Heart right ventricle (tissue), 16 donors: ENCODE results near the gene CCHCR1. TPM values are rescaled to one million over a fixed set of nuclear protein-coding genes. Genes with fewer than 3 reads are reported as not detected.

ENCODE experiments used
- ATAC-seq, 8 donors: fragments of 200-7000 bp; cut with Tn5 transposase; one replicate each; pipeline ENCODE4 v1.9.1; 2020; ENCODE audit warnings: mild to moderate bottlenecking in 8 of 8, moderate library complexity in 8 of 8, moderate number of reproducible peaks in 1 of 8
- DNase-seq, 2 donors: peaks; one replicate each; pipeline ENCODE4 v3.0.0-alpha.2; 2020
- H3K27ac ChIP-seq, 10 donors: fragments of 200-600 bp; sonication (generic) in 2 of 10; one replicate each; pipeline versions ENCODE4 v1.5.0 to v1.8.0; 2020 to 2022; ENCODE audit warnings: mild to moderate bottlenecking in 3 of 10
- H3K27me3 ChIP-seq, 7 donors: fragments of 200-600 bp; one replicate each; pipeline ENCODE4 v1.8.0; 2021 to 2022; ENCODE audit warnings: mild to moderate bottlenecking in 2 of 7
- H3K36me3 ChIP-seq, 9 donors: fragments of 200-600 bp; sonication (generic) in 1 of 9; one replicate each; pipeline versions ENCODE4 v1.5.0 to v1.8.0; 2020 to 2022; ENCODE audit warnings: mild to moderate bottlenecking in 2 of 9
- H3K4me1 ChIP-seq, 9 donors: fragments of 200-600 bp; sonication (generic) in 1 of 9; one replicate each; pipeline versions ENCODE4 v1.5.0 to v1.8.0; 2020 to 2022; ENCODE audit warnings: mild to moderate bottlenecking in 4 of 9
- H3K4me3 ChIP-seq, 10 donors: fragments of 200-600 bp; sonication (generic) in 2 of 10; one replicate each; pipeline versions ENCODE4 v1.5.0 to v1.8.0; 2020 to 2022; ENCODE audit warnings: mild to moderate bottlenecking in 7 of 10, moderate library complexity in 2 of 10
- H3K9me3 ChIP-seq, 11 donors: fragments of 200-600 bp in 10 of 11; sonication (generic) in 2 of 11; one replicate each; pipeline versions ENCODE4 v1.5.0 to v1.8.0; 2013 to 2022; ENCODE audit warnings: mild to moderate bottlenecking in 2 of 11, control low read depth in 1 of 11, moderate library complexity in 1 of 11
- CTCF ChIP-seq, 9 donors: fragments of 200-600 bp; sonication (generic) in 2 of 9; IDR thresholded peaks; one replicate each; pipeline versions ENCODE4 v1.5.0 to v1.8.0; 2021 to 2022; ENCODE audit warnings: antibody characterized with exemption in 9 of 9, mild to moderate bottlenecking in 5 of 9, moderate library complexity in 1 of 9
- WGBS, 2 donors: extraction: QIAGEN DNeasy Blood & Tissue Kit; methylation state at CpG; one replicate each; pipeline ENCODE4 v1.1.7; 2013; ENCODE audit warnings: inconsistent platforms in 1 of 2; 5-methylcytosine and 5-hydroxymethylcytosine counted together
- intact Hi-C, 10 donors: fragments of 100-400 bp; cut with DNase I; formaldehyde crosslinking; loops; one replicate each; pipeline versions ENCODE4 v1.11.1 to v1.14.2; 2022
- polyA plus RNA-seq, 2 donors: library from polyadenylated mRNA; stranded (reverse); fragments of 200-250 nt; gene quantifications; one replicate each; pipeline ENCODE4 v1.2.3, GENCODE V29; 2013
- total RNA-seq, 10 donors: library from RNA; stranded (reverse); fragmentation: NEBNext Ultra II Directional in 3 of 10; extraction: Animal tissue kit (Norgen Biotek cat#: 25700) in 3 of 10; gene quantifications; one replicate each; pipeline versions ENCODE4 v1.2.1 to v1.2.4, GENCODE V29; 2021 to 2023
- donor health status: Arrhythmogenic right ventricular cardiomyopathy.
- donor health status: ischemic (EF 13 %, LVEDD 7.1; RV severe dilation, severe dysfunction).
- donor health status: healthy with polysubstance abuse.
- donor health status: DM: no; HTN: yes; CAD: no.
- donor health status: DM: no; HTN: no; CAD: no.
- donor health status: ischemic (EF 25% LVEDD 6.9; RV normal size, moderate dysfunction).
- donor health status: ischemic (EF 25% LVEDD 5.7; RV mildly dilated, moderate dysfunction).
- donor health status: healthy.
- donor health status: DM: yes; HTN: yes; CAD: no.
- donor health status: Ischemic cardiomyopathy.
- donor health status: ischemic (EF 35%, LVEDD 5.7; RV mildly dilated, moderate dysfunction).
- donor health status: nonischemic (EF 11% LVEDD 7.7; RV severe dilation, severe dysfunction).
- donor health status: DM: yes; HTN: yes; CAD: no.
- donor health status: PGD.
- donor health status: ischemic (EF 29% LVEDD 5.4; RV normal size, mild dysfunction).
- donor health status: nonischemic (EF 23%, LVEDD 6.1; RV moderate dilation, normal function).

Gene CCHCR1
- total and polyA plus RNA-seq, 12 donors: 8.0 to 15.9 (median 11.2) TPM

GRCh38 chr6:31130751-31131150, 26.9 kb downstream of the CCHCR1 start:
- H3K4me1 ChIP-seq: peaks cover 8 to 24% (median 18%) of the 10 kb centered on the region in 9 donors
- H3K4me3 ChIP-seq: no peak overlapping the region
- intact Hi-C loops: loop anchor here in 3 of 10 donors (5.0 to 10.0 kb wide), 2 partner anchors 144 to 237 kb away; partner anchors contain the start of gene HLA-C (in 2 of the 3)
- TF ChIP-seq CTCF (IDR thresholded peaks at IDR 0.05): no peak
- no peak overlapping the region for H3K27ac ChIP-seq
- DNase-seq (no peak), ATAC-seq (no peak)
- H3K36me3 ChIP-seq: no peaks in the 10 kb centered on the region
- 96 to 97% methylated on average over 3 of the region's 3 CpGs for WGBS, 2 donors
- H3K9me3 ChIP-seq: no peaks in the 10 kb centered on the region
- no peaks in the 10 kb centered on the region for H3K27me3 ChIP-seq

GRCh38 chr6:31129130-31129529, 28.5 kb downstream of the CCHCR1 start:
- ATAC-seq (no peak), DNase-seq (no peak)
- intact Hi-C loops: no loop called here
- Histone ChIP-seq H3K27ac (no peak overlapping the region), H3K27me3 (no peaks in the 10 kb centered on the region), H3K36me3 (no peaks in the 10 kb centered on the region), H3K9me3 (no peaks in the 10 kb centered on the region), H3K4me1 (peaks cover 8 to 40% (median 29%) of the 10 kb centered on the region in 9 donors), H3K4me3 (no peak overlapping the region)
- TF ChIP-seq CTCF (IDR thresholded peaks at IDR 0.05): no peak
- 61 to 69% methylated on average over 4 of the region's 4 CpGs for WGBS, 2 donors

- H3K36me3 ChIP-seq: no peaks in the 10 kb centered on the region
- intact Hi-C loops: no loop called here
- TF ChIP-seq CTCF (IDR thresholded peaks at IDR 0.05): peak; percentile 78 to 90 (median 86)
- no peaks in the 10 kb centered on the region for H3K27me3 ChIP-seq
- H3K4me3 ChIP-seq: no peak overlapping the region
- no peak overlapping the region for H3K27ac ChIP-seq
- DNase-seq: peak; percentile 45 to 49
- H3K4me1 ChIP-seq: peaks cover 11 to 45% (median 37%) of the 10 kb centered on the region in 9 donors
- 3 to 7% methylated on average over 8 of the region's 8 CpGs for WGBS, 2 donors
- H3K9me3 ChIP-seq: no peaks in the 10 kb centered on the region
- ATAC-seq: no peak
Measured at GRCh38 chr6:31128093-31128676, 29.4 kb downstream of the CCHCR1 start.

- intact Hi-C loops: no loop called here
- no peaks in the 10 kb centered on the region for H3K36me3 ChIP-seq
- no peak for TF ChIP-seq CTCF (IDR thresholded peaks at IDR 0.05)
- no peaks in the 10 kb centered on the region for H3K9me3 ChIP-seq
- H3K27ac ChIP-seq: peak overlapping the region; percentile 12 to 85 (median 61)
- DNase-seq (no peak), ATAC-seq (peak in 5 of 8 donors; percentile 17 to 45 (median 31))
- no peak overlapping the region for H3K4me3 ChIP-seq
- no peaks in the 10 kb centered on the region for H3K27me3 ChIP-seq
- peaks cover 18 to 61% (median 47%) of the 10 kb centered on the region in 9 donors for H3K4me1 ChIP-seq
- WGBS, 2 donors: 51 to 52% methylated on average over 16 of the region's 16 CpGs
Measured at GRCh38 chr6:31126396-31127175, 31.0 kb downstream of the CCHCR1 start.
